Liver (tissue), 9 donors: Measurements from ENCODE around the gene PAPPA. TPM values are rescaled to one million over a fixed set of nuclear protein-coding genes. Genes with fewer than 3 reads are reported as not detected.

Experiments used
- DNase-seq: peaks from one replicate; pipeline ENCODE4 v3.0.0-alpha.2; 2017; ENCODE audit warnings: low spot score
- H3K27ac ChIP-seq, 2 donors: one replicate each; pipeline ENCODE4 v1.7.0; 2013; ENCODE audit warnings: inconsistent platforms in 2 of 2, low read length in 2 of 2, control low read depth in 1 of 2, low read depth in 1 of 2, mild to moderate bottlenecking in 1 of 2
- H3K27me3 ChIP-seq, 4 donors: one replicate each; pipeline versions ENCODE4 v1.6.1 to v1.7.0; 2013; ENCODE audit warnings: low read length in 3 of 4, inconsistent platforms in 1 of 4, mild to moderate bottlenecking in 1 of 4, moderate library complexity in 1 of 4; ENCODE audit not compliant: control insufficient read depth in 4 of 4, insufficient read depth in 4 of 4
- H3K36me3 ChIP-seq, 4 donors: one replicate each; pipeline versions ENCODE4 v1.6.1 to v1.7.0; 2013; ENCODE audit warnings: low read length in 3 of 4, mild to moderate bottlenecking in 3 of 4, low read depth in 1 of 4, moderate library complexity in 1 of 4; ENCODE audit not compliant: control insufficient read depth in 4 of 4, insufficient read depth in 3 of 4
- H3K4me1 ChIP-seq, 4 donors: one replicate each; pipeline versions ENCODE4 v1.6.1 to v1.7.0; 2013; ENCODE audit warnings: low read length in 3 of 4, mild to moderate bottlenecking in 3 of 4, moderate library complexity in 1 of 4; ENCODE audit not compliant: control insufficient read depth in 4 of 4, insufficient read depth in 4 of 4
- H3K4me3 ChIP-seq, 3 donors: one replicate each; pipeline versions ENCODE4 v1.6.1 to v1.7.0; 2013; ENCODE audit warnings: low read length in 3 of 3, control low read depth in 1 of 3, low read depth in 1 of 3, mild to moderate bottlenecking in 1 of 3
- H3K9ac ChIP-seq, 2 donors: one replicate each; pipeline ENCODE4 v1.7.0; 2013; ENCODE audit warnings: low read length in 2 of 2, mild to moderate bottlenecking in 2 of 2, moderate library complexity in 2 of 2, control low read depth in 1 of 2, low read depth in 1 of 2
- H3K9me3 ChIP-seq, 4 donors: one replicate each; pipeline versions ENCODE4 v1.6.1 to v1.7.0; 2013; ENCODE audit warnings: low read length in 3 of 4; ENCODE audit not compliant: control insufficient read depth in 4 of 4
- FOXA1 ChIP-seq: IDR thresholded peaks from 2 replicates; pipeline ENCODE4 v1.6.1; 2016; ENCODE audit warnings: antibody characterized with exemption
- FOXA2 ChIP-seq: IDR thresholded peaks from 2 replicates; pipeline ENCODE4 v1.6.1; 2016; ENCODE audit warnings: antibody characterized with exemption
- GABPA ChIP-seq, 2 donors: IDR thresholded peaks in 1 of 2; conservative IDR thresholded peaks in 1 of 2; 2 replicates each; pipeline ENCODE4 v1.6.1; 2016; ENCODE audit warnings: antibody characterized with exemption in 2 of 2, mild to moderate bottlenecking in 1 of 2, moderate library complexity in 1 of 2
- HNF4A ChIP-seq, 2 donors: conservative IDR thresholded peaks; 2 replicates each; pipeline ENCODE4 v1.6.1; 2016; ENCODE audit warnings: antibody characterized with exemption in 2 of 2, mild to moderate bottlenecking in 2 of 2
- NR2F2 ChIP-seq: IDR thresholded peaks from 2 replicates; pipeline ENCODE4 v1.6.1; 2016; ENCODE audit warnings: antibody characterized with exemption
- YY1 ChIP-seq: IDR thresholded peaks from 2 replicates; pipeline ENCODE4 v1.6.1; 2016; ENCODE audit warnings: antibody characterized with exemption, mild to moderate bottlenecking
- WGBS: extraction: QIAGEN DNeasy Blood & Tissue Kit; methylation state at CpG from one replicate; pipeline ENCODE4 v1.1.7; 2013; 5-methylcytosine and 5-hydroxymethylcytosine counted together
- polyA plus RNA-seq, 2 donors: library from polyadenylated mRNA; stranded (reverse) in 1 of 2; unstranded in 1 of 2; fragments of 200-250 nt in 1 of 2; fragments of >200 nt in 1 of 2; fragmentation: Nextera tagmentation in 1 of 2; extraction: Ambion mirVana in 1 of 2; gene quantifications; one replicate each; pipeline versions ENCODE4 v1.2.1 to v1.2.3, GENCODE V29; 2013 to 2015
- total RNA-seq, 2 donors: library from RNA; depleted of rRNA; stranded (reverse); fragments of >200 nt; gene quantifications; one replicate each; pipeline ENCODE4 v1.2.3, GENCODE V29; 2014
- TF ChIP-seq, protein P1 (sequence below): IDR thresholded peaks from 2 replicates; pipeline ENCODE4 v1.6.1; 2016; ENCODE audit warnings: antibody characterized with exemption, mild to moderate bottlenecking
- TF ChIP-seq, protein P2 (sequence below): fragments of 150-350 bp; IDR thresholded peaks from 2 replicates; pipeline ENCODE4 v1.5.1; 2017; ENCODE audit warnings: improper control_type of control experiment, low read depth, low read length; ENCODE audit not compliant: missing input control
- donor health status: healthy.
- donor health status: healthy.
- donor health status: healthy.
- donor health status: healthy.
- donor health status: healthy.

Gene PAPPA
- total and polyA plus RNA-seq, 4 donors, result 0.03 to 0.33 (median 0.20) TPM

DNA sequence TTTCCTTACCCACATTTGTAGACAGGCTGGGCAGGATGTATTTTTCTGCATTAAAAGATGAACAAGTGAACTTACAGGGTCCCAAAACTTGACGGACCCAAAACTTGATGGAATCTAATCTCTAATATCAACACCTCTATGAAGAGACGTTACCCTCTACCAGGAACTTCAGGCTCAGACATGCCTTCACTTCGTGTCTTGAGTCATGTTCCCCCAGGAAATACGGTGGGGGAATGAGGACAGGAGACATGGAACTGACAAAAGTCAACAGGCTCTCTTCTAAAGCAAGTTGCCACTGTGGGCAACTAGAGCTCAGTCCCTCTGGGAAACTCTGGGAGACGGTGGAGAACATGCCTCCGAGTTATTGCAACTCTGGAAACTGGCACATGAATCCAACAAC lies 196.1 kb downstream of the PAPPA start (continued):
- TF ChIP-seq, protein P1, sequence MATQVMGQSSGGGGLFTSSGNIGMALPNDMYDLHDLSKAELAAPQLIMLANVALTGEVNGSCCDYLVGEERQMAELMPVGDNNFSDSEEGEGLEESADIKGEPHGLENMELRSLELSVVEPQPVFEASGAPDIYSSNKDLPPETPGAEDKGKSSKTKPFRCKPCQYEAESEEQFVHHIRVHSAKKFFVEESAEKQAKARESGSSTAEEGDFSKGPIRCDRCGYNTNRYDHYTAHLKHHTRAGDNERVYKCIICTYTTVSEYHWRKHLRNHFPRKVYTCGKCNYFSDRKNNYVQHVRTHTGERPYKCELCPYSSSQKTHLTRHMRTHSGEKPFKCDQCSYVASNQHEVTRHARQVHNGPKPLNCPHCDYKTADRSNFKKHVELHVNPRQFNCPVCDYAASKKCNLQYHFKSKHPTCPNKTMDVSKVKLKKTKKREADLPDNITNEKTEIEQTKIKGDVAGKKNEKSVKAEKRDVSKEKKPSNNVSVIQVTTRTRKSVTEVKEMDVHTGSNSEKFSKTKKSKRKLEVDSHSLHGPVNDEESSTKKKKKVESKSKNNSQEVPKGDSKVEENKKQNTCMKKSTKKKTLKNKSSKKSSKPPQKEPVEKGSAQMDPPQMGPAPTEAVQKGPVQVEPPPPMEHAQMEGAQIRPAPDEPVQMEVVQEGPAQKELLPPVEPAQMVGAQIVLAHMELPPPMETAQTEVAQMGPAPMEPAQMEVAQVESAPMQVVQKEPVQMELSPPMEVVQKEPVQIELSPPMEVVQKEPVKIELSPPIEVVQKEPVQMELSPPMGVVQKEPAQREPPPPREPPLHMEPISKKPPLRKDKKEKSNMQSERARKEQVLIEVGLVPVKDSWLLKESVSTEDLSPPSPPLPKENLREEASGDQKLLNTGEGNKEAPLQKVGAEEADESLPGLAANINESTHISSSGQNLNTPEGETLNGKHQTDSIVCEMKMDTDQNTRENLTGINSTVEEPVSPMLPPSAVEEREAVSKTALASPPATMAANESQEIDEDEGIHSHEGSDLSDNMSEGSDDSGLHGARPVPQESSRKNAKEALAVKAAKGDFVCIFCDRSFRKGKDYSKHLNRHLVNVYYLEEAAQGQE, result no peak

DNA sequence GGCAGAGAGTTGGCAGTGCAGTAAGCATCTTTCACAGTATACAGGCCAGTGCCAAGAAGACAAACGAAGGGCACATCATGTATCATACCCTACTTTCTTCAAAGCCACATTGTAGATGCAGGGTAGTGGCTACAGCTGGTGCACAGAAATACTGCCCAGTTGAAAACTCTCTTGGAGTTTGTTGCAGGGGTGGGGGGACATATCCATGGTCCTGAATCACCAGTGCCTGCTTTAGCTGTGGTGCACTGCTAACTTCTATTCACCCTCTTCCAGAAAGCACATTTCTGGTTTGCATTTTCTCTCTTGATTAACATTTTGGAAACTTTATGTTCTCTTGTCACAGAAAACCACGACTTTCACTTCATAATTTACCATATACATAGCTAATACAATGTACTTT lies 196.6 kb downstream of the PAPPA start:
- no peaks in the 10 kb centered on the region for H3K27me3 ChIP-seq
- TF ChIP-seq YY1, result no peak
- TF ChIP-seq, protein P2, sequence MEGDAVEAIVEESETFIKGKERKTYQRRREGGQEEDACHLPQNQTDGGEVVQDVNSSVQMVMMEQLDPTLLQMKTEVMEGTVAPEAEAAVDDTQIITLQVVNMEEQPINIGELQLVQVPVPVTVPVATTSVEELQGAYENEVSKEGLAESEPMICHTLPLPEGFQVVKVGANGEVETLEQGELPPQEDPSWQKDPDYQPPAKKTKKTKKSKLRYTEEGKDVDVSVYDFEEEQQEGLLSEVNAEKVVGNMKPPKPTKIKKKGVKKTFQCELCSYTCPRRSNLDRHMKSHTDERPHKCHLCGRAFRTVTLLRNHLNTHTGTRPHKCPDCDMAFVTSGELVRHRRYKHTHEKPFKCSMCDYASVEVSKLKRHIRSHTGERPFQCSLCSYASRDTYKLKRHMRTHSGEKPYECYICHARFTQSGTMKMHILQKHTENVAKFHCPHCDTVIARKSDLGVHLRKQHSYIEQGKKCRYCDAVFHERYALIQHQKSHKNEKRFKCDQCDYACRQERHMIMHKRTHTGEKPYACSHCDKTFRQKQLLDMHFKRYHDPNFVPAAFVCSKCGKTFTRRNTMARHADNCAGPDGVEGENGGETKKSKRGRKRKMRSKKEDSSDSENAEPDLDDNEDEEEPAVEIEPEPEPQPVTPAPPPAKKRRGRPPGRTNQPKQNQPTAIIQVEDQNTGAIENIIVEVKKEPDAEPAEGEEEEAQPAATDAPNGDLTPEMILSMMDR, result no peak
- TF ChIP-seq, protein P1, result peak; percentile 18
- no peak for TF ChIP-seq FOXA2
- TF ChIP-seq NR2F2, result no peak
- WGBS, result 60% methylated on average over 2 of the region's 2 CpGs

DNA sequence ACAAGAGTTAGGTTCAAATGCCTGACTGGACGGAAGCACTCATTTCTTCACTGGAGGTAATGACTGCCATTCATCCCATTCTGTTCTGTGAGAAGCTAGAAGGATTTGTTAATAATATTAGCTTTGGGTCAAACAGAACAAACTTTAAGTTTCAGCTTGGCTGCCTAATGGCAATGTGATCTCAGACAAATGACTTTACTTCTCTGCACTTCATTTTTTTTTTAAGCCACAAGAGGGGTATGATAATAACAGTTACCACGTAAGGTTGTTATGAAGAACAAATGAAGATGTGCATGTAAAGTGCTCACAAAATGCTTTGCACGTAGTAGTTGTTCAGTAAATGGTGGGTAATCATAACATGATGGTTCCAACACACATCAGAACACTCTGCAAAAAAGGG lies 199.4 kb downstream of the PAPPA start:
- TF ChIP-seq FOXA1 (no peak), GABPA (IDR thresholded peaks at IDR 0.05 in 1 of 2, conservative IDR thresholded peaks at IDR 0.05 in 1 of 2) (no peak), HNF4A (conservative IDR thresholded peaks at IDR 0.05) (no peak)

More for the DNA sequence above, 196.6 kb downstream of the PAPPA start:
- H3K36me3 ChIP-seq, result no peaks in the 10 kb centered on the region
- no peak overlapping the region for H3K9ac ChIP-seq
- H3K4me3 ChIP-seq, result no peak overlapping the region
- no peak for DNase-seq
- no peaks in the 10 kb centered on the region for H3K4me1 ChIP-seq
- no peaks in the 10 kb centered on the region for H3K9me3 ChIP-seq
- H3K27ac ChIP-seq, result no peak overlapping the region

More for the DNA sequence above, 199.4 kb downstream of the PAPPA start:
- H3K4me1 ChIP-seq, result no peaks in the 10 kb centered on the region
- H3K9me3 ChIP-seq, result no peaks in the 10 kb centered on the region
- H3K4me3 ChIP-seq, result no peak overlapping the region
- no peak overlapping the region for H3K27ac ChIP-seq
- no peak for DNase-seq
- H3K27me3 ChIP-seq, result no peaks in the 10 kb centered on the region
- 95% methylated on average over 3 of the region's 3 CpGs for WGBS
- no peak overlapping the region for H3K9ac ChIP-seq
- H3K36me3 ChIP-seq, result no peaks in the 10 kb centered on the region
